IPS-15b (cell line): ENCODE measurements around the gene MRAP.
"Not testable (repeated sequence)": the region's sequence is repeated elsewhere in the genome, so short reads cannot be mapped to it uniquely, and the experiment has no call there.

Source experiments
- H3K27me3 ChIP-seq: one replicate; pipeline ENCODE4 v1.6.1; 2013; ENCODE audit warnings: low read length; ENCODE audit not compliant: control insufficient read depth, insufficient read depth
- H3K36me3 ChIP-seq: one replicate; pipeline ENCODE4 v1.6.1; 2013; ENCODE audit warnings: low read length; ENCODE audit not compliant: control insufficient read depth, insufficient read depth
- H3K4me1 ChIP-seq: one replicate; pipeline ENCODE4 v1.6.1; 2013; ENCODE audit warnings: mild to moderate bottlenecking, low read length; ENCODE audit not compliant: control insufficient read depth, insufficient read depth
- H3K4me3 ChIP-seq: one replicate; pipeline ENCODE4 v1.5.1; 2013; ENCODE audit warnings: low read depth, low read length
- H3K9ac ChIP-seq: one replicate; pipeline ENCODE4 v1.6.1; 2013; ENCODE audit warnings: low read depth, mild to moderate bottlenecking, low read length
- H3K9me3 ChIP-seq: one replicate; pipeline ENCODE4 v1.6.1; 2013; ENCODE audit warnings: mild to moderate bottlenecking, low read length; ENCODE audit not compliant: control insufficient read depth, insufficient read depth

The MRAP gene

DNA sequence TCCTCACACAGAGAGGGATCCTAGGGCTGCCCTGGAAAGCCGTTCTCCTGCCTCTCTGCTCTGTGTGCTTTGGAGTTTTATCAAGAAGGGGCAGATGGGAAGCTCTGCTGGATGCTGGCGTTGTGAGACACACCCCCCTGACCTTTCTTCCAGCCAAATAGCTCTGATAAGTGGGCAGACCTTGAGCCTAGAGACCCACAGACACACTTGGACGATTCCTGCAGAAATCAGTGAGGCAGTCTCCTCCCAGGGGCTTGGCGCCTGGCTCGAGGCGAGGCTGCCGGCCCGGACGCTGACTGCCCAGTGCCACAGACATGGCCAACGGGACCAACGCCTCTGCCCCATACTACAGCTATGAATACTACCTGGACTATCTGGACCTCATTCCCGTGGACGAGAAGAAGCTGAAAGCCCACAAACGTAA lies at the start of gene MRAP:
Gene MRAP, plus strand, starts transcription at position 198 of the 424 bp plus-strand sequence. Its CDS starts 117 bp downstream, at position 315.
- no peak within 1 kb of the TSS for H3K9ac ChIP-seq
- H3K4me3 ChIP-seq, result no peak within 1 kb of the TSS
- H3K36me3 ChIP-seq, result peaks cover 5% of the 10 kb centered on the region
- H3K4me1 ChIP-seq, result no peaks in the 10 kb centered on the region
- no peaks in the 10 kb centered on the region for H3K27me3 ChIP-seq
- H3K9me3 ChIP-seq, result no peaks in the 10 kb centered on the region

DNA sequence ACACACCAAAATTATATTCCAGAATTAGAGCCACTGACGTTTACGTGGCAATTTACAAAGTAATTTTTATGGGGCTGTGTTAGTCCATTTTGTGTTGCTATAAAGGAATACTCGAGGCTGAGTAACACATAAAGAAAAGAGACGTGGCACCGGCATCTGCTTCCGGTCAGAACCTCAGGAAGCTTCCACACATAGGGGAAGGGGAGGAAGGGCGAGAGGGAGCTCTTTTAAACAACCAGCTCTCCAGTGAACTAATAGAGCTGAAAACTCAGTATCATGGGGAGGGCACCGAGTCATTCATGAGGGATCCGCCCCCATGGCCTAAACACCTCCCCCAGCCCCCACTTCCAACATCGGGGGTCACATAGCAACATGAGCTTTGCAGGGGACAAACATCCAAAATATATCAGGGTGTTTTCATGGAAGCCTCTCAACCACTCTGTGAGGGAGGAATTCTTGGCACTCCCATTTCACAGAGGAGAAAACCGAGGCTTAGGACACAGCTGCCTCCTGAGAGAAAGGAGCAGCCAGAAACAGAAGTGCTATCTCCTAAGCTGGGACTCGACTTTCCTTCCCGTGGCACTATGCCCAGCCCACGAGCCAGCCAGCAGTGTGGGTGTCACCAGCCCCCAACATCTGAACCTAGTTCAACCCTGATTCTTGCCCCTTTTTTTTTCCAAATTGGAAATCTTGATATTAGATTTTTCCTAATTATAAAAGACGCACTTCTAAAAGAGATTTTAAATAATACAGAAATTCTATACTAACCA lies 49.0 kb upstream of the MRAP start:
- no peak overlapping the region for H3K4me3 ChIP-seq
- no peaks in the 10 kb centered on the region for H3K27me3 ChIP-seq
- H3K36me3 ChIP-seq, result no peaks in the 10 kb centered on the region
- H3K9ac ChIP-seq, result no peak overlapping the region
- no peaks in the 10 kb centered on the region for H3K9me3 ChIP-seq
- no peaks in the 10 kb centered on the region for H3K4me1 ChIP-seq

DNA sequence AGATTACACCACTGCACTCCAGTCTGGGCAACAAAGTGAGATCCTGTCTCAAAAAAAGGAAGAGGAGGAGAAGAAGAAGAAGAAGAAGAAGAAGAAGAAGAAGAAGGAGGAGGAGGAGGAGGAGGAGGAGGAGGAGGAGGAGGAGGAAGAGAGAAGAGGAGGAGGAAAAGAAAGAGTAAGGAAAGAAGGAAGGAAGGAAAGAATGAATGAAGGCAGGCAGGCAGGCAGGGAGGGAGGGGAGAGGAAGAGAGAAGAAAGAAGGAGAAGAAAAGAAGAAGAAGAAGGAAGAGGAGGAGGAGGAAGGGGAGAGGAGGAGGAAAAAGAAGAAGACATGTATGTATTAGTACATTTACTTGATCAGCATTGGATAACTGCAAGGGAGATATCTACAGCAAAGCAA lies 46.5 kb upstream of the MRAP start:
- H3K9me3 ChIP-seq, result no peaks in the 10 kb centered on the region
- H3K9ac ChIP-seq, result no peak overlapping the region
- no peaks in the 10 kb centered on the region for H3K4me1 ChIP-seq
- H3K4me3 ChIP-seq, result no peak overlapping the region
- H3K27me3 ChIP-seq, result no peaks in the 10 kb centered on the region
- H3K36me3 ChIP-seq, result no peaks in the 10 kb centered on the region

DNA sequence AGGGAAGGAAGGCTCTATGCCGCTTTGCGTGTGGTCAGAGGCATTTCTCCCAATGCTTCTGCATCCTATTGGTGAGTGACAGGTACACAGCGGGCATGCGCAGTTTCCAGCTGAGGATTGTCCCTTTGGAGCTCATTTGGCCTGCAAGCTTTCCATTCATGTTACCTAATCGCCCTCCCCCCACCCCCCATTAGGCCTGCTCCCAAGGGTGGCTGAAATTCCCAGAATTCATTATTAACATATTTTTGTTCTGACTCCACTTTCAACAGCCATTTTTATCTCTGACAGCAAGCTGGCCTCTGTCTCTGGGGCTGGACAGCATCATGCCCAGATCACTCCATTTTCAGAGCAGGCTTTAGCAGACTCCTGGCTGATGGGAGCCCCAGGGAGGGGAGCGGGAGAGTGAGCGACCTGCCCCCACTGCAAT lies 45.4 kb upstream of the MRAP start:
- Histone ChIP-seq H3K27me3 (no peaks in the 10 kb centered on the region), H3K36me3 (no peaks in the 10 kb centered on the region), H3K4me1 (peaks cover 3% of the 10 kb centered on the region), H3K4me3 (no peak overlapping the region), H3K9ac (no peak overlapping the region), H3K9me3 (no peaks in the 10 kb centered on the region)

DNA sequence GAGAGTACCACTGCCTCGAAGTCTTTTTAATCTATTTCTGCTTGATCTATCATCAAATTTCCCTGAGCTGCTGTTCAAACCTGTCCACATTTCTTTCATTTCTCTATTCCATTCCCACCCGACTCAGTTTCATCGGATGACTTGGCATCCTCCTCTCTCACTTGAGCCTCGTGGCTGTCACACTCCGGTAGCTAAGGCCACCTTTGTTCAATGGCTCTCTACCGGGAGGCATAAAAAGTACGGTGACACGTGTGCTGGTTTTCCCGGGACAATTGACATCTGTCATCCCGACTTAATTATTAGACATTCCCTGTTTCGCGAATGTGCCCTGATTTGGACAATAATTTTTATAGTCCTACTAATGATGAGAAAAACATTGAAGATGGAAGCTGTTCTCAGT lies 42.4 kb upstream of the MRAP start:
- no peak overlapping the region for H3K9ac ChIP-seq
- no peak overlapping the region for H3K4me3 ChIP-seq
- no peaks in the 10 kb centered on the region for H3K36me3 ChIP-seq

DNA sequence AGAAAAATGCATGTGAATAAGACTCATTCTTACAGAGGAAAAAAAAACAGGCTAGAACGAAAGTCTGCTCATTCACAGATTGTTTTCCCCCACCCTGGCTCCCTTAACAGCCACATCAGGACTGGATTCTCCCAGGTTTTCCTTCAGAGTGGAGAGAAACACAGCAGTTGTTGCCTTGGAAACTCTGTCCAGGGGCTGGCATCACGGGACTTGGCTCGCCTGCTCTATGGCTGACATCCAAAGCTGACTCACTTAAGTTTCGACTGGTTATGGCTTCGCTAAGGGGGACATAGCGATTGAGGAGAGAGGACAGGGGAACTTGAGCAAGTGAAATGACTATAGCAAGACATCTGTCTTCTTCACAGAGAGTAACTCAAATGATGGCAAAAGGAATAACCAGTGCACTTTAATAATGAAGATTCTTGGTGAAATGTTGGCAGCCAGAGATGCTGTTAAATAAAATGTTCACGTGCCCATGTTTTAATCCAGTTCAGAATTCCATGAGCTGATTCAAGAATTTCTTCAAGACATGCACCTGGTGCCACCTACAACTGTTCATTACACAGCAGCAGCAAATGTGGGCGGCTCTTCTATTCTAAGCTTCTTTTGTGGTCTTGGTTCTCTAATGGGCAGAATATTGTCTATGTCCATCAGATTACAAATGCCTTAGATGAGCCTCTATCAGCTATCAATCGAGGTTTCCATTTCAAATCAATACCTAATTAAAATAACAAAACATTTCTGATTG lies 41.6 kb upstream of the MRAP start:
- no peaks in the 10 kb centered on the region for H3K27me3 ChIP-seq
- H3K4me1 ChIP-seq, result peaks cover 3% of the 10 kb centered on the region
- no peaks in the 10 kb centered on the region for H3K9me3 ChIP-seq
- H3K4me3 ChIP-seq, result no peak overlapping the region
- H3K36me3 ChIP-seq, result no peaks in the 10 kb centered on the region
- no peak overlapping the region for H3K9ac ChIP-seq

More for the DNA sequence above, 42.4 kb upstream of the MRAP start:
- no peaks in the 10 kb centered on the region for H3K27me3 ChIP-seq
- H3K9me3 ChIP-seq, result no peaks in the 10 kb centered on the region
- peaks cover 3% of the 10 kb centered on the region for H3K4me1 ChIP-seq

DNA sequence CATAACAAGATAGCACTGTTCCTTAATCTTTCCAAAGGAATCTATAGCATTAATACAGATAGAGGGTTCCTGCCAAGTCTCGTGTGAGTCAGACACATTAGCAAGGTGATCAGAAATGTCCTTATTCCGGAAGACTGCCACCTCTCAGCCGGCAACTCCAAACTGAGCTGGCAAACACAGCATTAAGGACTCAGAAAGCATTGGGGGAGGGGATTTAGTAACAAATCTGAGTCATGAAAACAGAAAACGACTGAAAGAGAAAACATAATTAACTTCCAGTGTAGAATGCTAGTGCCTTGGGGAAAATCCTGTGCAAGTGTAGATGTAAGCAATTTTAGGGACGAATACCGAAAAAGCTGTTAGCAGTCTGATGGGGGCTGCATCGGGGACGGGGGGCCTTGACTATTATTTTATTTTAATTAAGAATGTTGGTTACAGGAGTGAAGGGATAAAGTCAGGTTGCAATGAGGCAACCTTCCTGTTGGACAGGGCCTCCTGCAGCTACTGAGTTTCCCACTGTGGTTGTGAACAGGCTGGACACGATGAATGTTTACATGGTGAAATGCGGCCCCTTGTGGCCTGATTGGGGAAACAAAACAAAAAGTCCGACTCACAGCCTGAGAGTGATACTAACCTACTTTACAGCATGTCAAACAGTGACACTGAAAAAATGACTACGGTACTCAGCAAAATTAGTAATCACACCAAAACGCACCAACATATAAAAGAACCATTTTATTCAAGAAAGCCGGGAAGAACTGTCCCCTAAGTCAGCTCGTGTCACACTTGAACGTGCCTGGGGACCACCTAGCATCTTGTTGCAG lies 40.5 kb upstream of the MRAP start:
- Histone ChIP-seq H3K9ac (no peak overlapping the region), H3K4me1 (peaks cover 3% of the 10 kb centered on the region), H3K9me3 (no peaks in the 10 kb centered on the region), H3K36me3 (no peaks in the 10 kb centered on the region), H3K27me3 (no peaks in the 10 kb centered on the region), H3K4me3 (no peak overlapping the region)

DNA sequence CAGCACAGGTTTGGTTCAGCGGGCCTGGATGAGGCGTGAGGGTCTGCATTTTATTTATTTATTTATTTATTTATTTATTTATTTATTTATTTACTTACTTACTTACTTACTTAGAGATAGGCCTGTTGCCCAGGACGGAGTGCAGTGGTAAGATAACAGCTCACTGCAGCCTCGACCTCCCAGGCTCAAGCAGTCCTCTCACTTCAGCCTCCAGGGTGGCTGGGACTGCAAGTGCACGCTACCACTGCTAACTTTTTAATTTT lies 39.9 kb upstream of the MRAP start:
- H3K9me3 ChIP-seq, H3K4me1 ChIP-seq, H3K36me3 ChIP-seq, H3K9ac ChIP-seq, H3K27me3 ChIP-seq, H3K4me3 ChIP-seq: not testable (repeated sequence)

DNA sequence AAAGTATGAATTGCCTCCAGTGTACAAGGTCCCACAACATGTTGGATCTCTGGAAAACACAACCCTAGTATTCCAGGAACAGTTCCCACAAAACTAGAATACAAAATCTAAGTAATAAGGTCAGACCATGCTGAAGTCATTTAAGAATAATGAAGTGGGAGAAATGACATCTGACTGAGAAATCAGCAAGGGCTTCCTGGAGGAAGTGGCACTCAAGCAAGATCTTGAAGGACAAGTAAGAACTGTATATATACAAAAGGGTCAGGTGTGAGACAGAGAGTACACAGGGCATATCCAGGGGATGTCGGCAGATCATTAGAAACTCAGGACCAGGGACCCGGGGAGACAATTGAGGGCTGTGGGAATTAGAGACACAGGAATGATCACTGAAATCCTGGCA lies 38.5 kb upstream of the MRAP start:
- Histone ChIP-seq H3K27me3 (no peaks in the 10 kb centered on the region), H3K4me3 (no peak overlapping the region), H3K4me1 (peaks cover 3% of the 10 kb centered on the region), H3K9ac (no peak overlapping the region), H3K36me3 (no peaks in the 10 kb centered on the region), H3K9me3 (no peaks in the 10 kb centered on the region)

DNA sequence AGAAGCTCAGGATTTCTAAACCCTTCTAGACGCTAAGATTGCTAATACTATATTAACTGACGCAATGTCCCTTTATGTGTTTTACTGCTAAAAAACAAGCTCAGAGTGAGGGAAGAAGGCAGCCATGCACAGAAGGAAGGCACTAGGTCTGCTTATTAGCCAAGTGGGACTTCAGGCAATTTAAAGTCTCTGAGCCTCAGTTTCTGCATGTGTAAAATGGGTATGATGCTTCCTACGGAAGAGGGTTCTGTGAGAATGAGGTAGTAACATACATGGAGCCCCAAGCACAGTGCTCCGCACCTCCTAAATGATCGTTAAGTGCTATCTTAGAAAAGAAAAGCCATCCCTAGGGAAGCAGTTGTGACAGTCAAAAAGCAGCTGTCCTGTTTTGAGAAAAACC lies 36.7 kb upstream of the MRAP start:
- Histone ChIP-seq H3K9me3 (no peaks in the 10 kb centered on the region), H3K4me1 (peaks cover 3% of the 10 kb centered on the region), H3K36me3 (peaks cover 4% of the 10 kb centered on the region), H3K9ac (no peak overlapping the region), H3K27me3 (no peaks in the 10 kb centered on the region), H3K4me3 (no peak overlapping the region)

DNA sequence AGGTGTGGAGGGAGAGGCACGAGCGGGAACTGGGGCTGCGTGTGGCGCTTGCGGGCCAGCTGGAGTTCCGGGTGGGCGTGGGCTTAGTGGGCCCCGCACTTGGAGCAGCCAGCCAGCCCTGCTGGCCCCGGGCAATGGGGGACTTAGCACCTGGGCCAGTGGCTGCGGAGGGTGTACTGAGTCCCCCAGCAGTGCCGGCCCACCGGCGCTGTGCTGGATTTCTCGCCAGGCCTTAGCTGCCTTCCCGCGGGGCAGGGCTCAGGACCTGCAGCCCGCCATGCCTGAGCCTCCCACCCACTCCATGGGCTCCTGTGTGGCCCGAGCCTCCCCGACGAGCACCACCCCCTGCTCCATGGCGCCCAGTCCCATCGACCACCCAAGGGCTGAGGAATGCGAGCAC lies 33.3 kb upstream of the MRAP start:
- not testable (repeated sequence) for H3K9me3 ChIP-seq, H3K4me3 ChIP-seq, H3K9ac ChIP-seq, H3K27me3 ChIP-seq, H3K4me1 ChIP-seq
- H3K36me3 ChIP-seq, result peaks cover 11% of the 10 kb centered on the region
